ENCODE measurements around the gene ASB7.

DNA sequence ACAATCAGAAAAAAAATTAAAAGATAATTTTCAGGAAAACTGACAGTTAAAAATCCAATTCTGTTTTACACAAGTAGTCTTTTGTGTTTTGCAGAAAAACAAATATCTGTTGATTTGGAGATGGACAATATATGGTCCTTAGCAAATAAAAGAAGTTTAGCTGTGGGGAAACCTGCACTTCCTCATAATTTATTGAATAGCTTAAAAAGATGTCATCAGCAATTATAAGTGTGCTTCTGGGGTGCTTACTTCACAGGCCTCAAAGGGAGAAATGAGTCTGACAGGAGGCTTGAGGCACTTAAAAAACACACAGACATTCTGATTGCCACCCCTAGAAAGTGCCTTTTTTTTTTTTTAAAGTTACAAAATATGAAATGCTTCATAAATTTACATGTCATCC lies 42.1 kb upstream of the ASB7 start:
- TF ChIP-seq, protein P1, sequence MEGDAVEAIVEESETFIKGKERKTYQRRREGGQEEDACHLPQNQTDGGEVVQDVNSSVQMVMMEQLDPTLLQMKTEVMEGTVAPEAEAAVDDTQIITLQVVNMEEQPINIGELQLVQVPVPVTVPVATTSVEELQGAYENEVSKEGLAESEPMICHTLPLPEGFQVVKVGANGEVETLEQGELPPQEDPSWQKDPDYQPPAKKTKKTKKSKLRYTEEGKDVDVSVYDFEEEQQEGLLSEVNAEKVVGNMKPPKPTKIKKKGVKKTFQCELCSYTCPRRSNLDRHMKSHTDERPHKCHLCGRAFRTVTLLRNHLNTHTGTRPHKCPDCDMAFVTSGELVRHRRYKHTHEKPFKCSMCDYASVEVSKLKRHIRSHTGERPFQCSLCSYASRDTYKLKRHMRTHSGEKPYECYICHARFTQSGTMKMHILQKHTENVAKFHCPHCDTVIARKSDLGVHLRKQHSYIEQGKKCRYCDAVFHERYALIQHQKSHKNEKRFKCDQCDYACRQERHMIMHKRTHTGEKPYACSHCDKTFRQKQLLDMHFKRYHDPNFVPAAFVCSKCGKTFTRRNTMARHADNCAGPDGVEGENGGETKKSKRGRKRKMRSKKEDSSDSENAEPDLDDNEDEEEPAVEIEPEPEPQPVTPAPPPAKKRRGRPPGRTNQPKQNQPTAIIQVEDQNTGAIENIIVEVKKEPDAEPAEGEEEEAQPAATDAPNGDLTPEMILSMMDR (IDR thresholded peaks at IDR 0.05; ENCODE audit: poor library complexity), result no peak
- TF ChIP-seq EZH2phosphoT487 (IDR thresholded peaks at IDR 0.05; ENCODE audit: low read depth, severe bottlenecking, unreplicated experiment) (no peak), EZH2 (IDR thresholded peaks at IDR 0.05; ENCODE audit: borderline replicate concordance) (no peak)

All from hepatocyte (in vitro differentiated cells).